OCI-LY1 (cell line): ENCODE results near the gene USP46.

Source experiments
- CTCF ChIP-seq: fragments of 200-600 bp; sonication (generic), shearing (Covaris generic); IDR thresholded peaks from 2 replicates; pipeline ENCODE4 v1.5.1; 2017; ENCODE audit warnings: mild to moderate bottlenecking, antibody characterized with exemption, low read length, moderate library complexity, mixed read lengths
- EZH2 ChIP-seq: fragments of 200-600 bp; sonication (generic), shearing (Covaris generic); IDR thresholded peaks from 2 replicates; pipeline ENCODE4 v1.8.0; 2017; ENCODE audit warnings: borderline replicate concordance, mixed run types, mild to moderate bottlenecking, antibody characterized with exemption, low read length, moderate library complexity, mixed read lengths

- TF ChIP-seq CTCF (no peak), EZH2 (no peak)
These were observed 33.9 kb downstream of the USP46 start for GRCh38 chr4:52625216-52625615.
